SIG-M5 (cell line): ENCODE data around the gene MIER1.
"Not testable (repeated sequence)": the region's sequence is repeated elsewhere in the genome, so short reads cannot be mapped to it uniquely, and the experiment has no call there.

Source experiments
- DNase-seq: peaks from one replicate; lab custom pipeline; 2025; lab: John Stamatoyannopoulos, UW

MIER1 gene

GRCh38 chr1:66938613-66939012 lies 13.8 kb downstream of the MIER1 start:
- no peak for DNase-seq

- DNase-seq = no peak
Observed at GRCh38 chr1:66940981-66941380, 16.2 kb downstream of the MIER1 start.

- no peak for DNase-seq
Observed at GRCh38 chr1:66943361-66943969, 18.7 kb downstream of the MIER1 start.

- DNase-seq = no peak
Observed at GRCh38 chr1:66944330-66945274, 19.8 kb downstream of the MIER1 start.

- no peak for DNase-seq
Observed at GRCh38 chr1:66945316-66945715, 20.5 kb downstream of the MIER1 start.

GRCh38 chr1:66947267-66947666 lies 22.5 kb downstream of the MIER1 start:
- no peak for DNase-seq

- no peak for DNase-seq
Observed at GRCh38 chr1:66951513-66951912, 26.7 kb downstream of the MIER1 start.

GRCh38 chr1:66954208-66954607 lies 29.4 kb downstream of the MIER1 start:
- DNase-seq = no peak

- no peak for DNase-seq
Observed at GRCh38 chr1:66957938-66958337, 33.1 kb downstream of the MIER1 start.

- DNase-seq = not testable (repeated sequence)
Observed at GRCh38 chr1:66966188-66966873, 41.5 kb downstream of the MIER1 start.

- DNase-seq = no peak
Observed at GRCh38 chr1:66968574-66968973, 43.8 kb downstream of the MIER1 start.

- no peak for DNase-seq
Observed at GRCh38 chr1:66978201-66978600, 53.4 kb downstream of the MIER1 start.

GRCh38 chr1:66979621-66980020 lies 54.8 kb downstream of the MIER1 start:
- not testable (repeated sequence) for DNase-seq

- no peak for DNase-seq
Observed at GRCh38 chr1:66980745-66981367, 56.1 kb downstream of the MIER1 start.

GRCh38 chr1:66981679-66982078 lies 56.9 kb downstream of the MIER1 start:
- DNase-seq = no peak

GRCh38 chr1:66982561-66983260 lies 57.9 kb downstream of the MIER1 start:
- no peak for DNase-seq

- DNase-seq = no peak
Observed at GRCh38 chr1:66984491-66984890, 59.7 kb downstream of the MIER1 start.

GRCh38 chr1:66985835-66986234 lies 61.0 kb downstream of the MIER1 start:
- no peak for DNase-seq

- no peak for DNase-seq
Observed at GRCh38 chr1:66993076-66993475, 68.3 kb downstream of the MIER1 start.

- no peak for DNase-seq
Observed at GRCh38 chr1:66996018-66996682, 71.4 kb downstream of the MIER1 start.

GRCh38 chr1:66998972-66999371 lies 74.2 kb downstream of the MIER1 start:
- DNase-seq = no peak
